ENCODE data around the gene KIF21A.

- no peak for TF ChIP-seq CTCF (IDR thresholded peaks at IDR 0.05; ENCODE audit: low read length)
- TF ChIP-seq EZH2phosphoT487 (IDR thresholded peaks at IDR 0.05; ENCODE audit: low read length): no peak
Measured at GRCh38 chr12:39327965-39328364, 115.0 kb downstream of the KIF21A start.

Data from MM.1S (cell line).